Choroid plexus epithelial cell (primary cell): ENCODE data around the gene UBE2Q2.
A peak's percentile ranks its signal among the peaks of the same experiment; 100 is the strongest.

Source experiments
- DNase-seq: peaks from one replicate; pipeline ENCODE4 v3.0.0-alpha.2; 2010; ENCODE audit warnings: low read depth
- H3K4me3 ChIP-seq: 2 replicates; pipeline ENCODE4 v1.5.1; 2011; ENCODE audit warnings: low read depth, mild to moderate bottlenecking, control low read depth, low read length, moderate library complexity
- CTCF ChIP-seq: conservative IDR thresholded peaks from 2 replicates; pipeline ENCODE4 v1.5.1; 2011; ENCODE audit warnings: low read depth, mild to moderate bottlenecking, control low read depth, inconsistent platforms, low read length, moderate library complexity

The UBE2Q2 gene

GRCh38 chr15:75945953-75946352, 102.7 kb downstream of the UBE2Q2 start:
- no peak overlapping the region for H3K4me3 ChIP-seq
- DNase-seq, result peak; percentile 84
- TF ChIP-seq CTCF, result no peak

GRCh38 chr15:75947092-75947491, 103.8 kb downstream of the UBE2Q2 start:
- peak; percentile 54 for DNase-seq
- no peak overlapping the region for H3K4me3 ChIP-seq
- no peak for TF ChIP-seq CTCF

- no peak overlapping the region for H3K4me3 ChIP-seq
- DNase-seq, result no peak
- no peak for TF ChIP-seq CTCF
Measured at GRCh38 chr15:75948761-75949296, 105.6 kb downstream of the UBE2Q2 start.
